Inflammatory macrophage treated with lipopolysaccharide for 4 hours (primary cell): ENCODE results near the gene RNU1-3.

Source experiments
- DNase-seq: peaks from one replicate; pipeline ENCODE4 v3.0.0-alpha.2; 2020

The RNU1-3 gene

GRCh38 chr1:16617778-16618580 is 48.8 kb downstream of the RNU1-3 start:
- DNase-seq, result no peak

GRCh38 chr1:16617114-16617631 is 49.6 kb downstream of the RNU1-3 start:
- no peak for DNase-seq
